ENCODE data around the gene GABRG3.

Gene GABRG3

GRCh38 chr15:27061739-27062138, 90.8 kb downstream of the GABRG3 start:
- no peak overlapping the region for H3K27ac ChIP-seq
- TF ChIP-seq CTCF (conservative IDR thresholded peaks at IDR 0.05): no peak

- no peak overlapping the region for H3K27ac ChIP-seq
- no peak for TF ChIP-seq CTCF (conservative IDR thresholded peaks at IDR 0.05)
These were observed 92.0 kb downstream of the GABRG3 start for GRCh38 chr15:27062951-27063350.

GRCh38 chr15:27064080-27064479, 93.1 kb downstream of the GABRG3 start:
- no peak overlapping the region for H3K27ac ChIP-seq
- TF ChIP-seq CTCF (conservative IDR thresholded peaks at IDR 0.05): no peak

GRCh38 chr15:27065151-27065550, 94.2 kb downstream of the GABRG3 start:
- no peak overlapping the region for H3K27ac ChIP-seq
- no peak for TF ChIP-seq CTCF (conservative IDR thresholded peaks at IDR 0.05)

GRCh38 chr15:27065785-27066184, 94.8 kb downstream of the GABRG3 start:
- no peak overlapping the region for H3K27ac ChIP-seq
- TF ChIP-seq CTCF (conservative IDR thresholded peaks at IDR 0.05): no peak

- no peak for TF ChIP-seq CTCF (conservative IDR thresholded peaks at IDR 0.05)
- H3K27ac ChIP-seq: no peak overlapping the region
These were observed 95.5 kb downstream of the GABRG3 start for GRCh38 chr15:27066446-27066845.

- H3K27ac ChIP-seq: no peak overlapping the region
- no peak for TF ChIP-seq CTCF (conservative IDR thresholded peaks at IDR 0.05)
These were observed 96.2 kb downstream of the GABRG3 start for GRCh38 chr15:27067175-27067574.

- H3K27ac ChIP-seq: no peak overlapping the region
- TF ChIP-seq CTCF (conservative IDR thresholded peaks at IDR 0.05): no peak
These were observed 99.9 kb downstream of the GABRG3 start for GRCh38 chr15:27070841-27071240.
